WTC11 (cell line): Measurements from ENCODE around the gene CNNM3. TPM values are rescaled to one million over a fixed set of nuclear protein-coding genes. Genes with fewer than 3 reads are reported as not detected.

Experiments used
- ATAC-seq: fragments of 200-7000 bp; cut with Tn5 transposase; 2 replicates; pipeline ENCODE4 v1.10.0; 2021; ENCODE audit warnings: mild to moderate bottlenecking, moderate library complexity
- CTCF ChIA-PET: fragments of 300-600 bp; sonication (Branson Sonifier 250); formaldehyde crosslinking; loops from one replicate; lab custom pipeline; 2021; ENCODE audit warnings: antibody characterized with exemption; lab: Charles Lee
- POLR2A ChIA-PET: fragments of 350-600 bp; sonication (Branson Sonifier 250); formaldehyde crosslinking; loops from one replicate; lab custom pipeline; 2021; ENCODE audit warnings: antibody characterized with exemption; lab: Charles Lee
- DNase-seq: peaks from one replicate; pipeline ENCODE4 v3.0.0; 2021; ENCODE audit warnings: low spot score
- H3K27ac Mint-ChIP-seq: 2 replicates; pipeline ENCODE4 v1.8.0; 2021; ENCODE audit warnings: mixed read lengths
- H3K27me3 Mint-ChIP-seq: 2 replicates; pipeline ENCODE4 v1.8.0; 2021; ENCODE audit warnings: low read depth, mild to moderate bottlenecking, moderate library complexity, mixed read lengths
- H3K36me3 Mint-ChIP-seq: 2 replicates; pipeline ENCODE4 v1.8.0; 2021; ENCODE audit warnings: mixed read lengths
- H3K4me1 Mint-ChIP-seq: 2 replicates; pipeline ENCODE4 v1.8.0; 2022; ENCODE audit warnings: mixed read lengths
- H3K4me3 Mint-ChIP-seq: 2 replicates; pipeline ENCODE4 v1.8.0; 2021; ENCODE audit warnings: mild to moderate bottlenecking, moderate library complexity, mixed read lengths
- H3K9me3 Mint-ChIP-seq: 2 replicates; pipeline ENCODE4 v1.8.0; 2021; ENCODE audit warnings: mixed read lengths
- CBFB ChIP-seq: sonication (generic); formaldehyde crosslinking; IDR thresholded peaks from 2 replicates; pipeline ENCODE4 v1.8.1; 2022; ENCODE audit warnings: mild to moderate bottlenecking, low read depth, missing genetic modification reagents
- CREM ChIP-seq: sonication (generic); formaldehyde crosslinking; IDR thresholded peaks from 2 replicates; pipeline ENCODE4 v1.8.1; 2022; ENCODE audit warnings: mild to moderate bottlenecking, missing genetic modification reagents, moderate library complexity
- ELF4 ChIP-seq: sonication (generic); formaldehyde crosslinking; IDR thresholded peaks from 2 replicates; pipeline ENCODE4 v1.8.1; 2022; ENCODE audit warnings: low read depth, mild to moderate bottlenecking, moderate library complexity, missing genetic modification reagents
- ESRRA ChIP-seq: sonication (generic); formaldehyde crosslinking; IDR thresholded peaks from 2 replicates; pipeline ENCODE4 v1.8.1; 2022; ENCODE audit warnings: mild to moderate bottlenecking, missing genetic modification reagents, borderline replicate concordance
- ETV6 ChIP-seq: sonication (generic); formaldehyde crosslinking; IDR thresholded peaks from 2 replicates; pipeline ENCODE4 v1.8.1; 2022; ENCODE audit warnings: mild to moderate bottlenecking, missing genetic modification reagents
- FOXJ3 ChIP-seq: sonication (generic); formaldehyde crosslinking; IDR thresholded peaks from 2 replicates; pipeline ENCODE4 v1.9.0; 2021; ENCODE audit warnings: missing genetic modification reagents, mild to moderate bottlenecking, borderline replicate concordance
- FOXP4 ChIP-seq: sonication (generic); formaldehyde crosslinking; IDR thresholded peaks from 2 replicates; pipeline ENCODE4 v1.8.0; 2022; ENCODE audit warnings: mild to moderate bottlenecking, missing genetic modification reagents
- GTF2I ChIP-seq: fragments of 250-450 bp; sonication (Bioruptor Pico); conservative IDR thresholded peaks from 2 replicates; pipeline ENCODE4 v1.4.0; 2021; ENCODE audit warnings: mild to moderate bottlenecking
- MAX ChIP-seq: sonication (generic); formaldehyde crosslinking; IDR thresholded peaks from 2 replicates; pipeline ENCODE4 v1.8.0; 2022; ENCODE audit warnings: mild to moderate bottlenecking, missing genetic modification reagents
- NFATC4 ChIP-seq: fragments of 250-450 bp; sonication (Bioruptor Pico); IDR thresholded peaks from 2 replicates; pipeline ENCODE4 v1.9.0; 2021; ENCODE audit warnings: mild to moderate bottlenecking
- NFYB ChIP-seq: sonication (generic); formaldehyde crosslinking; conservative IDR thresholded peaks from 2 replicates; pipeline ENCODE4 v1.8.0; 2022; ENCODE audit warnings: low read depth, missing genetic modification reagents
- NR3C1 ChIP-seq: sonication (generic); formaldehyde crosslinking; conservative IDR thresholded peaks from 2 replicates; pipeline ENCODE4 v1.8.1; 2023; ENCODE audit warnings: low read depth, mild to moderate bottlenecking, missing genetic modification reagents
- PREB ChIP-seq: sonication (generic); formaldehyde crosslinking; IDR thresholded peaks from 2 replicates; pipeline ENCODE4 v1.8.1; 2022; ENCODE audit warnings: mild to moderate bottlenecking, missing genetic modification reagents, moderate library complexity, borderline replicate concordance
- STAT6 ChIP-seq: sonication (generic); formaldehyde crosslinking; conservative IDR thresholded peaks from 2 replicates; pipeline ENCODE4 v1.8.1; 2023; ENCODE audit warnings: mild to moderate bottlenecking, low read depth, missing genetic modification reagents, moderate library complexity
- TCF7 ChIP-seq: sonication (generic); formaldehyde crosslinking; IDR thresholded peaks from 2 replicates; pipeline ENCODE4 v1.8.0; 2022; ENCODE audit warnings: mild to moderate bottlenecking, low read depth, missing genetic modification reagents, moderate library complexity
- ZNF121 ChIP-seq: sonication (generic); formaldehyde crosslinking; IDR thresholded peaks from 2 replicates; pipeline ENCODE4 v1.8.0; 2023; ENCODE audit warnings: missing genetic modification reagents
- ZNF232 ChIP-seq: sonication (generic); formaldehyde crosslinking; IDR thresholded peaks from 2 replicates; pipeline ENCODE4 v1.8.0; 2022; ENCODE audit warnings: mild to moderate bottlenecking, missing genetic modification reagents
- ZNF317 ChIP-seq: sonication (generic); formaldehyde crosslinking; IDR thresholded peaks from 2 replicates; pipeline ENCODE4 v1.8.1; 2023; ENCODE audit warnings: low read depth, mild to moderate bottlenecking, moderate library complexity, missing genetic modification reagents, borderline replicate concordance
- ZNF532 ChIP-seq: fragments of 250-450 bp; sonication (Bioruptor Pico); IDR thresholded peaks from 2 replicates; pipeline ENCODE4 v1.9.0; 2021; ENCODE audit warnings: mild to moderate bottlenecking, borderline replicate concordance
- total RNA-seq: library from RNA; stranded (reverse); gene quantifications from 3 replicates; pipeline ENCODE4 v1.2.3, GENCODE V29; 2021

Gene CNNM3
- total RNA-seq, 1 experiment from 2014 or later: 34.9 TPM

GRCh38 chr2:96809216-96809882 lies 6.7 kb upstream of the CNNM3 start:
- H3K27ac Mint-ChIP-seq: no peak overlapping the region
- no peaks in the 10 kb centered on the region for H3K4me1 Mint-ChIP-seq
- no peak for DNase-seq
- H3K36me3 Mint-ChIP-seq: peaks cover 9% of the 10 kb centered on the region
- TF ChIP-seq MAX (CRISPR knock-in tag): no peak
- no peak for TF ChIP-seq NR3C1 (CRISPR knock-in tag)
- TF ChIP-seq TCF7 (CRISPR knock-in tag): no peak
- TF ChIP-seq CREM (CRISPR knock-in tag): no peak
- no peak for TF ChIP-seq ESRRA (CRISPR knock-in tag)
- TF ChIP-seq ELF4 (CRISPR knock-in tag): no peak
- TF ChIP-seq ZNF317 (CRISPR knock-in tag): no peak
- TF ChIP-seq NFATC4 (CRISPR knock-in tag): no peak
- TF ChIP-seq, all 79 proteins: peak for 0
- Mint-ChIP-seq H3K9me3 (peaks cover 6% of the 10 kb centered on the region), H3K27me3 (no peaks in the 10 kb centered on the region), H3K4me3 (no peak overlapping the region)
- ChIA-PET POLR2A (no interaction called here), CTCF (no interaction called here)
- ATAC-seq: no peak

- peaks cover 4% of the 10 kb centered on the region for H3K4me1 Mint-ChIP-seq
- peaks cover 9% of the 10 kb centered on the region for H3K36me3 Mint-ChIP-seq
- H3K9me3 Mint-ChIP-seq: peaks cover 6% of the 10 kb centered on the region
- H3K27ac Mint-ChIP-seq: no peak overlapping the region
- DNase-seq (no peak), ATAC-seq (no peak)
- no peak overlapping the region for H3K4me3 Mint-ChIP-seq
- no peaks in the 10 kb centered on the region for H3K27me3 Mint-ChIP-seq
- TF ChIP-seq FOXJ3 (CRISPR knock-in tag) (no peak), ZNF121 (CRISPR knock-in tag) (no peak), PREB (no peak), ETV6 (CRISPR knock-in tag) (no peak), ZNF532 (CRISPR knock-in tag) (no peak), NFYB (CRISPR knock-in tag) (no peak), STAT6 (CRISPR knock-in tag) (no peak), ZNF232 (CRISPR knock-in tag) (no peak), CBFB (CRISPR knock-in tag) (no peak), FOXP4 (no peak), GTF2I (CRISPR knock-in tag) (no peak)
- POLR2A ChIA-PET: no interaction called here
- CTCF ChIA-PET: no interaction called here
These were observed 5.9 kb upstream of the CNNM3 start for GRCh38 chr2:96809951-96810782.
